HG02981 (cell line): Measurements from ENCODE around the gene MAP3K14.
A peak's percentile ranks its signal among the peaks of the same experiment; 100 is the strongest.

Experiments
- ATAC-seq: cut with Tn5 transposase; IDR thresholded peaks from one replicate; pipeline ENCODE4 v1.9.1; 2021; ENCODE audit warnings: mild to moderate bottlenecking, moderate library complexity; ENCODE audit not compliant: unreplicated experiment

The MAP3K14 gene

GRCh38 chr17:45238155-45238774, 78.6 kb downstream of the MAP3K14 start:
- no peak for ATAC-seq

DNA sequence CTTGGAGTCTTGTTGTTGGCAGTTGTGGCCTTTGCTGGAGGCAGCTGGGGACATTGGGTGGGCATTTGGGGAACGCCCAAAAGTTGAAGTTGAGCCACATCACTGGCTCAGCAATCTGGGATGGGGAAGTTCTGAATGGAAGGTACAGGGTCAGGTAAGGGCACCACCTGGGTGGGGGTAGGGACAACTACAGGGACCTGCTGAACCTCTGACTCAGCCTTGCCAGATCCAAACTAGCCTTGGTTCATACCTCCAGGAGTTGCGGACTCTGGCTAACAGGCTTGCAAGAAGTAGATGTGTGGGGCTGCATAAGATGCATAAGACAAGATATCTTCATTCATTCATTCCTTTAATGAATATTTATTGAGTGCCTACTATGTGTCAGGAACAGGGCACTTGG, 79.1 kb downstream of the MAP3K14 start:
- no peak for ATAC-seq

- ATAC-seq: no peak
Measured at GRCh38 chr17:45236282-45236606, 80.6 kb downstream of the MAP3K14 start.

DNA sequence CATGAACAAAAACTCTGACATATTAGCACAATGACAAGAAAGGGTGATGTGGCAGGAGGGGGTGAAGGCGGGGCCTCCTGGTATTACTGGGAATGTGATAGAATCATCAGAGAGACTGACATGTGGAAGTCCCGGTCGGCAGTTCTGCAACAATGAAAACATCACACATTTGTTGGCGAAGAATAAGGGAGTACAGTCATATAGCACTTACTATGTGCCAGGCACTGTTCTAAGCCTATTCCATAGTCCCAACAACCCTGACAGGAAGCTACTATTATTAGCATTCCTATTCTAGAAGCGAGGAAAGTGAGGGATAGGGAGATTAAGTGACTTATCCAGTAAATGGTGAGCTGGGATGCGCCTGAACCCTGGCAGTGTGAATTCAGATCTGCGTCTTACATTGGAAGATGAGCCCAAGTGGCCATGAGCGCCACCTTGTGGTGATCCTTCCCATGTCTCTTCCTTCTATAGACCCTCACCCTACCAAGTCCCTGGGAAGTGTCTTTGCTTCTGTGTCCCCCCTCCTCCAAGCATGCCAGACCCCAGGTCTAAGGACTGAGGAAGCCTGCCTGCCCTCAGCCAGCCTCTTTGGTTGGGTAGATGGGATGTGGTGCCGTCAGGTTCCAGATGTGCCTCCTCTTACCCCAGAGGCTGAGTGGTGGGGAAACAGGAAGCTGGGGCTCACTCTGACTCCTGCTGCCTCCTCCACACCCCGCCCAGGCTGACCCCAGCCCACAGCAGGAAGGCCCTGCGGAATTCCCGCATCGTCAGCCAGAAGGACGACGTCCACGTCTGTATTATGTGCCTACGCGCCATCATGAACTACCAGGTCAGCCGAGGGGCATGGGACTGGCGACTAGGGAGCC, 81.2 kb downstream of the MAP3K14 start:
- no peak for ATAC-seq

GRCh38 chr17:45234641-45235415, 82.0 kb downstream of the MAP3K14 start:
- ATAC-seq: no peak

GRCh38 chr17:45233423-45233924, 83.3 kb downstream of the MAP3K14 start:
- ATAC-seq: no peak

- ATAC-seq: no peak
Measured at GRCh38 chr17:45232514-45233422, 84.1 kb downstream of the MAP3K14 start.

- no peak for ATAC-seq
Measured at GRCh38 chr17:45231481-45232116, 85.2 kb downstream of the MAP3K14 start.

GRCh38 chr17:45230787-45231480, 85.9 kb downstream of the MAP3K14 start:
- no peak for ATAC-seq

GRCh38 chr17:45230410-45230786, 86.4 kb downstream of the MAP3K14 start:
- ATAC-seq: no peak

DNA sequence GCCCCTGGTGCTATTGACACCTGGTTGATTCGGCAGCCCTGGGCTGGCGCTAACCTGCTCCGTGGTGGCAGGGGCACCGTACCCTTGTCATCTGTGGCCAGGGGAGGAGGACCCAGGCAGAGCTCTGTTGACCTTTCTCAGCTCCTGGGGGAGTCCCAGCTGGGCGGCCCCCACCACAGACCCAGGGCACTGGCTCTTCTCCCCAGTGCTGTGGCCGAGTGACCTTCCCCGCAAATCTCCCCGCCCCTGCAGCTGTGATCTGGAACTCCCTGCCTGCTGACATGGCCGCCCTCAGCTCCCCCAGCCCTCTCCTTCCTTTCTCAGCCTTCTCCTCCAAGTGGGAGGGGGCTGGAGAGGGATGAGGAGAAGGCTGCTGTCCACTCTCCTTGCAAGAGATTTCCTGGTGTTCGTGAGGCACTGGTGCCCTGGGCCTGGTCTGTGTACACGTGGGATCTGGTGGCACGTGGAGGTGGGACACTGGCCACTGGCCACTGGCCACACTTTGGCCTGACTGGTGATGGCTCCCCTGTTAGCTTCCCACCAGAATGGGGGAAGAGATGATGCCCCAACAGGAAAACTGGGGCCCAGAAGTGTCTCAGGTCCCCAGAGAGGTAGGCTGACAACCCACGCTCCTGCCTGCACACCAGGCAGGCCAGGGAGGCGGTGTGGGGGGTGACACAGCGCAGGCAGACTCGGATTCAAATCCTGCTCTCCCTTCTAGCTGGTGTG, 87.0 kb downstream of the MAP3K14 start:
- ATAC-seq: peak; percentile 7

DNA sequence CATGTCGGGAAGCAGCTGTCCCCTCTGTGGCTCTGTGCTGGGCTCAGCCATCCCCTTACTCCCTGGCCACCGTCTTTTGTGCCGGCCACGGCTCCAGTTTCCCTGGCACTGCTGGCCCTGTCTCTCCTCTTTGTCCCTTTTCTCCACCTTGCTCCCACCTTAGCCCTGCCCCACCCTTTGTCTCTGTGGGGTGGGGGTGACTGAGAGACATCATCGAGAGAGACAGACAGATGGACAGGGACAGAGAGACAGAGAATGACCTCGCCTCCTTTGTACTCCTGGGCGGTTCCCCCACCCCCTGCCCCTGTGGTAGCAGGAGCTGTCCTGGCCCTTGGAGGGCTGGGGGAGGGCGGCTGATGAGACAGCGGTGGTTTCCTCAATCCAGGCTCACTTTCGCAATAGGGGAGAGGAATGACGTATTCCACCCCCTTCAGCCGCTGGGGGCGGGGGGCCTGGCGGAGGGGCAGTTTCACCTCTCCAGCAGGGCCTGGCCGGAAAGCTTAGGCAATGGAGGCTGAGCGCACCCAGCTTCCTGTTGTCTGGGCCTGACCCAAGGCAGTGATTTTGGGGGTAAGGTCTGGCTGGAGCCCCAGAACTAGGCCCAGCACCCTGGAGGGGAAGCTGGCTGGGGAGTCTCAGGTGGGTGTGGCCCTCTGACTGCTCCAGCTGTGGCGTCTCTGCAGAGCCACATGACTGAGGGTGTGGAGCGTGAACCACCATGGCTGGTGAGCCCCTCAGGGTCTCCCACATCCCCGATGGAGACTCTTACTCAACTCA, 87.9 kb downstream of the MAP3K14 start:
- peak; percentile 35 for ATAC-seq

DNA sequence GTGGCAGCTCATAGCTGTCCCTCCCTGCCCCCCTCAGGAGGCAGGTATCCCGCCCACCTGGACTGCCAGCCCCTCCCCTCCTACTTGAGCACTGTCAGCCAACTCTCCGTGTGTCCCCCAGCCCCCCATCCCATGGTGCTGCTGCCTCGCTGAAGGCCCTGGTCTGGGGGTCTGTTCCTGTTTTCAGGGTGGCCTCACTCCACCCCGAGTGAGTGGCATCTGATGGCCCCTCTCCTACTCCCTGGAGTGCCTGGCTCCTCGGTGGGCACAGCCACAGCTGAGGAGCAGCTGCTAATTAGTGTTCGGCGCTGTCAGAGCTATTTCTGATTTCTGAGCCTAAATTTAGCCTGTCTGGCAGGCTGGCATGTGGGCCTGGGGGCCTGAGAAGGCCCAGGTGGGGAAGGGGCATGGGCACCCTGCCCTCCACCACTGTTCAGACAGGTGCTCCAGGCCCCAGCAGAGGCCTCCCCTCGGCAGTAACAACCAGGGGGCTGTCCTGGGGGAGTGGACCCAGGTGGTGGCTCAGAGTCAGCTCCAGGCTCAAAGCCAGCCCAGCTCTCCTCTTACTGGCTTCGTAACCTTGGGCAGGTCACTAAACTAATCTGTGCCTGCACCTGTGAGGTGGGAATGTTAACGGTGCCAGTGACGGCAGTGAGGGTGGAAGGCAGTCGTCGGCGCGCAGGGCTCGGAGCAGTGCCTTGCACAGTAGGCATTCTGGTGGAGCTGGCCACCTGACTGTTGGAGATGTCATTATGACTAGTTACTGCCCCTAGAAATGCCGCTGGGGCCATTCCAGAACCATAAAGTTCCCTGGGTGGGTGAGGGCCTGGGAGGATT, 88.7 kb downstream of the MAP3K14 start:
- ATAC-seq: no peak

DNA sequence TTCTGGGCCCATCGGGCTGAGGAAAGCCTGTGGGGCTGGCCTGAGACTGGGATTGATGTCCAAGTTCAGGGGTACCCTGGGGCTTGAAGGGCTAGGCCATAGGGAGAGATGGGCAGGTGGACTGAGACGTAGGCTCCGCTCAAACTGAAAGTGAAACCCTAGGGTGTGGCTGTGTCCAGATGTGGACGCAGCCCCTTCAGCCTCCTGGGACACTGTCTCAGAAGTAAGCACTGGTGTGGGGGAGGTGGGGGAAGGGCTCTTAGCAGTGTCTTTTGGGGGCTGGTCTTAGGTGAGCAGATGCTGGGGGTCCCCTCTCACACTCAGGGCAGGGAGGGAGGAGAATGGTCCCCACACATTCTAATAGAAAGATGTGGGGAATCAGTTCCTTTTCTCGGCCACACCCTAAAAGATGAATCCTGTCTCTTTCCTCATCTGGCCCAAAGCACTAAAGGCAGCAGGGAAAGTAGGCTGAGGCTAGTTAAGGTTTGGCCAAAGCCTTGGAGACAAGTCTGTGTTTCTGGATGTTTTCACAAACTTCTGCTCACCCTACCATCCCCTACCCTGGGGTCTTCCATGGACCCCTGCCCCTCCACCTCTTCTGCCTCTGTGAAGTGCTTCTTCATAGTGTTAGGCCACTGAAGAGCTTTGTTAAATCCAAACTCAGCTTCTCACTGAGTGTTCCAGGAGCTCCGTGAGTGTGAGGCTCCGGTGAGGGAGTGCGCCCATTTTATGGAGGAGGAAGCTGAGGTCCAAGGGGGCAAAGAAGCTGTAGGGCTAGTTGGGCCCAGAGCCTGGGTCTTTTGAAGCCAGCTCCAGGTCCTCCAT, 89.5 kb downstream of the MAP3K14 start:
- ATAC-seq: no peak

DNA sequence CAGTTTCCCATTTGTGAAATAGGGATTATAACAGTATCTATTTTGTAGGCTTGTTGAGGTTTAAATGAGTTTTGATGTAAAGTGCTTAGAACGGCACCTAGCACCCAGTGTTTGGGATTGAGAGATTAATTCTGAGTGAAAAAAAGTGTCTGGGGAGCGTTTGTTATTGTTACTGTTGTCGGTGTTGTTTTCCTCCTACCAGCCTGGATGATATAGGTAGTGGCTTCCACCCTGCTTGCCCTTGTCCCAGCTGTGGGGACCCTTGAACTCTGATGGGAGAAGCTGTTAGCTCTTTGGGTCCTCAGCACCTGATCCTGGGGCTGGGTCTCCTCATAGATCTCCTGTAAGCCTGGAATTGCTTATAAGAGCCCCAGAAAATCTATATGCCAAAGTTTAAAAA, 90.2 kb downstream of the MAP3K14 start:
- ATAC-seq: no peak

GRCh38 chr17:45225964-45226530, 90.8 kb downstream of the MAP3K14 start:
- peak; percentile 45 for ATAC-seq
